HG02571 (cell line): ENCODE data around the gene VPS26A.

Experiments
- ATAC-seq: cut with Tn5 transposase; IDR thresholded peaks from one replicate; pipeline ENCODE4 v1.9.1; 2021; ENCODE audit warnings: mild to moderate bottlenecking, moderate library complexity; ENCODE audit not compliant: unreplicated experiment

The VPS26A gene

DNA sequence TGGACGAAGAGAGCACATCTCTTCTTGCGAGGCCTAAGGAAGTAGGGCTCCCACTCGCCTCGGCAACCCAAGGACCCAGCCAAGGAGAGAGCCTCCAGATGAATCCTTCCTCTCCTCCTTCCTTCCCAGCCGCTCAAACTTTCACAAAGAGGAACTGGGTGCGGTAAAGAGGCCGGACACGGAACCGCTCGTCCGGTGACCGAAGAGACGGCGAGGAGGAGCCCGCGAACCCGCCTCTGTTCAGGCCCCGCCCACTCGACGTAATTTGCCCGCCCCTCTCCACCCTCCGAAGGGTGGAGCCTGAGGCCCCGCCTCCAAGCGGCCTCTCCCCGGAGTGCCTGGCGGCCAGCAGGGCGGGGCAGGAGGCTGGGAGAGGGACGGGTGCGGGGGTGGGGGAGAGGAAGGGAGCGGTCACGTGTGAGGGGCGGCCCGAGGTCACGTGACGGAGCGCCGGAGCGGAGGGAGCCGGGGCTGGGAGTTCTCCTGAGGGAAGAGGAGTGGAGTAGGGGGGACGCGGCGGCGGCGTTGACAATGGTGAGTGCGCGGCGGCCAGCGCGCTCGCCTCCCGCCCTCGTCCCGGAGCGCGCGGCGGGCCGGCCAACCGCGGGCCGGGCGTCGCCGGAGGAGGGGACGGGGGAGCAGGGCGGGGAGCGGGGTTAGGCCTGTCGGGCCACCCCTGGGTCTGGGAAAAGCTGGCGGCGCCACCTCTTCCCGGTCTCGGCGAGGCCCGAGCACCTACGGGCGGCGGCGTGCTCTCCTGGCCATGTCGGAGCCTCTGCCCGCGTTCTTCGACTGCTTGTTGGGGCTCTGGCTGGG, at the start of gene VPS26A:
TSS of gene VPS26A (plus strand) at position 432 of the 816 bp plus-strand sequence. CDS start at position 532, 100 bp downstream.
- ATAC-seq = peak; percentile 83

- ATAC-seq = no peak
Observed at GRCh38 chr10:69074532-69074931, 49.4 kb upstream of the VPS26A start.

- no peak for ATAC-seq
Observed at GRCh38 chr10:69075431-69075830, 48.5 kb upstream of the VPS26A start.

- ATAC-seq = no peak
Observed at GRCh38 chr10:69078311-69078710, 45.7 kb upstream of the VPS26A start.

DNA sequence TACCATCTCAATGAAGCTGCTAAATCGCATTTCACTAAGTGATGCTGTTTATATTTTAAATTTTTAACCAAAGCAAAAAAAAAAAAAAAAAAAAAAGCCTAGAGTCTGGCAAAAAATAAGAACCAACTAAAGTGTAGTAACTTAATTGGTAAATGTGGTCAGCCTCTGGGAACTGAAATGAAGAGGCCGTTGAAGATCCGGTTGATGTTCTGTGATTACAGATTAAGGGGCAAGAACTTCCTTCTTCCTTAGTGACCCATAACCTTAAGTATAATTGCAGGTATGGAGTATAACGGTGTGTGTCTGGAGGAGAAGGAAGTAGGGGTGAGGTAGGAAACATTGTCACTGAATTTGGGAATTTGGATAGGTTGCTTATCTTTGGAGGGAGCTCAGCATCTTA, 43.8 kb upstream of the VPS26A start:
- ATAC-seq = no peak

DNA sequence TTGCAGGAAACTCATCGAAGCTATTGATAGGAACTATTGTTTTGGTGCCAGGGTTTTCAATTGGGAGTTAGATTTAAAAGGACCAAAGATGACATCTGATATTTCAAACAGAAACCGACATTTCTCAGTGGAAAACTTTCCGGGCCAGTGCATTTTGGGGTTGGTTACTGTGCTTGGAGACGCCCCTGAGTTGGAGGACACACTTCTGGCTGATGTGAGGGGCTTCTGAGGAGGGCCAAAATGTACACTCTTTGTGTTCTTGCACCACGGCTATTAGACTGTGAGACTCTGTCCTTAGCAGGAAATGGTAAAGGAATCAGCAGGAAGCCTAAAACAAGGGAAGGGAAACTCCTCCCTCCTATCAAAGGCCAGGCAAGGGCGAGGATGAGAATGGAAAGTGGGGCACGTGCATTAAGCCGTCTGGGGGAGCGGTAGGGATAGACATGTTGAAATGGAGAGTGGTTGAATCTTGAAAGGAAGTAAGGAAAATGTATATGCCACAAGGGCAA, 37.9 kb upstream of the VPS26A start:
- ATAC-seq = no peak

GRCh38 chr10:69087590-69088470, 36.1 kb upstream of the VPS26A start, which contains the start of gene SRGN:
SRGN (plus strand) TSS chr10:69088103; CDS start chr10:69088158, 55 bp downstream.
- ATAC-seq = peak; percentile 57

- no peak for ATAC-seq
Observed at GRCh38 chr10:69088471-69088769, 35.6 kb upstream of the VPS26A start.

- no peak for ATAC-seq
Observed at GRCh38 chr10:69088801-69089501, 35.0 kb upstream of the VPS26A start.

GRCh38 chr10:69089638-69090599, 34.1 kb upstream of the VPS26A start:
- ATAC-seq = peak; percentile 29

DNA sequence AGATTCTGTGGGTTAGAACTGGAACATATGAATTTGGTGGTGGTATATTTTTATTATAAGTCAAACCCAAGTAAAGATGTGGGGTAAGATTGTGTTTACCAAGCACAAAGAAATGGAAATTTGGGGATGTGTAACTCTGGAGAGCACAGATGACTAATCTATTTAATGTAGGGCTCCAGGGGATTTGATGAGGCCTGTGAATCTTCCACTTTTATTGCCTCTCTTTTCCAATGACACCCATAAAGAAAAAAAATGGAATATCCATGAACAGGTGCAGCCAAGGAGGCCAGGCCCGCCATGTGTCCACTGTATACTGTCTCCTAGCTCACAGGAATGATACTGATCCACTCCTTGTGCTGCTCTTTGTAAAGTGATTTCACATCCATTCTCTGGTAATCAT, 33.3 kb upstream of the VPS26A start:
- ATAC-seq = no peak

GRCh38 chr10:69091143-69091651, 32.8 kb upstream of the VPS26A start:
- no peak for ATAC-seq

GRCh38 chr10:69092959-69093850, 30.8 kb upstream of the VPS26A start:
- ATAC-seq = no peak

DNA sequence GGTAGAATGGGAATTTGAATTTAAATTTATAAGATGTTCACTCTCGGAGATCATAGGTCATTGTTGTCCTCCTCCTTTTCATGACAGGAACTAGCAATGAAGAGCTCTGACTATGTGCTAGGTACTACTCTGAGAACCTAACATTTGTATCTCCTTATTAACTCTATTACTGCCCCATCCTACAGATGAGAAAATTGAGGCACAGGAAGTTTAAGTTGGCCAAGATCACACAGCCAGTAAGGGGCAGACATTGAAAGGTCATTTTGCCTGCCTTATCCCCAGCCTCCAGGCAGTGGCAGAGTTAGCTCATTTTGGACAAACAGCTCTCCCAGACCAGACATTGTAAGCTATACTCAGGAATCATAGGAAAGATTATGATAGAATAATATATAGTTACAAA, 30.0 kb upstream of the VPS26A start:
- no peak for ATAC-seq

- no peak for ATAC-seq
Observed at GRCh38 chr10:69096045-69096444, 27.9 kb upstream of the VPS26A start.

- no peak for ATAC-seq
Observed at GRCh38 chr10:69097729-69098128, 26.2 kb upstream of the VPS26A start.

GRCh38 chr10:69100136-69100872, 23.7 kb upstream of the VPS26A start:
- ATAC-seq = no peak

DNA sequence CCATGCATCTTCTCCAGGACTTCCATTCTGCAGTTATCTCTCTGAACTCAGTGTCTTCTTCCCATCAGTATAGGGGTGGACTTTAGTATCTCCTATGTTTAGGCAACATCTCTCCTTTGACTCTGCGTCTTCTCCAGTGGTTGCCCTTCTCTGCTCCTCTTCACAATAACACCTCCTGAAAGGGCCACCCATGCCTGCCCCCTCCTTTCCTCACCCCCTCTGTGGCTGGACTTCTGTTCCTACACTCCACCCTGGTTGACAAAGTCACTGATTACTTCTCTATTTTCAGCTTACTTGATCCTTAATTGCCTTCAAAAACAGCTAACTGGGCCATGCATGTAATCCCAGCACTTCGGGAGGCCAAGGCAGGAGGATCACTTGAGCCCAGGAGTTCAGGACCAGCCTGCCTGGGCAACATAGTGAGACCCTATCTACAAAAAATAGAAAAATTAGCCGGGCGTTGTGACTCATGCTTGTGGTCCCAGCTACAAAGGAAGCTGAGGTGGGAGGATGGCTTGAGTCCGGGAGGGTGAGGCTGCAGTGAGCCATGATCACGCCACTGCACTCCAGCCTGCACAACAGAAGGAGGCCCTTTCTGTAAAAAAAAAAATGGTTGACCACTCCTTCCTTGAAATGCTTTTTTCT, 22.4 kb upstream of the VPS26A start:
- no peak for ATAC-seq
